Measurements from ENCODE around the gene LRRC34. TPM values are rescaled to one million over a fixed set of nuclear protein-coding genes. Genes with fewer than 3 reads are reported as not detected.

LRRC34 gene
- total and polyA plus RNA-seq, 12 donors: 0.66 to 4.4 (median 1.6) TPM

DNA sequence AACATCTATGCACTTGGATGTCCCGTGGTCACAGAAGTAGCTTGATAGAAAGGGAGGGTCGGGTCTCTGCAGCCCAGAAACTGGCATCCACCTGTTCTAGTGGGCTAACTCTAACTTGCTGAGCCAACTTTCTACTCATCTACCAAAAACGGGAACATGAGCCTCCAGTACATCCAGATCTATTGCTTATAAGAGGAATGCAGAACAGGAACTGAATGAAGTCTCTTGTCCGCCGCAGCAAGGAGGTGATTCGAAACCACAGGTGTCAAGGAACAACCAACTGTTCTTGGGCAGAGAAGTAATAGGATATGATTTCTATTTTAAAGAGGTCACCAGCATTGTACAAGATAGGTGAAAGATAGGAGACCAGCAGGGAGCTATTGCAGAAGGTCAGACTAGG, 65.8 kb downstream of the LRRC34 start:
- TF ChIP-seq, protein P1, sequence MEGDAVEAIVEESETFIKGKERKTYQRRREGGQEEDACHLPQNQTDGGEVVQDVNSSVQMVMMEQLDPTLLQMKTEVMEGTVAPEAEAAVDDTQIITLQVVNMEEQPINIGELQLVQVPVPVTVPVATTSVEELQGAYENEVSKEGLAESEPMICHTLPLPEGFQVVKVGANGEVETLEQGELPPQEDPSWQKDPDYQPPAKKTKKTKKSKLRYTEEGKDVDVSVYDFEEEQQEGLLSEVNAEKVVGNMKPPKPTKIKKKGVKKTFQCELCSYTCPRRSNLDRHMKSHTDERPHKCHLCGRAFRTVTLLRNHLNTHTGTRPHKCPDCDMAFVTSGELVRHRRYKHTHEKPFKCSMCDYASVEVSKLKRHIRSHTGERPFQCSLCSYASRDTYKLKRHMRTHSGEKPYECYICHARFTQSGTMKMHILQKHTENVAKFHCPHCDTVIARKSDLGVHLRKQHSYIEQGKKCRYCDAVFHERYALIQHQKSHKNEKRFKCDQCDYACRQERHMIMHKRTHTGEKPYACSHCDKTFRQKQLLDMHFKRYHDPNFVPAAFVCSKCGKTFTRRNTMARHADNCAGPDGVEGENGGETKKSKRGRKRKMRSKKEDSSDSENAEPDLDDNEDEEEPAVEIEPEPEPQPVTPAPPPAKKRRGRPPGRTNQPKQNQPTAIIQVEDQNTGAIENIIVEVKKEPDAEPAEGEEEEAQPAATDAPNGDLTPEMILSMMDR (IDR thresholded peaks at IDR 0.05): no peak
- ATAC-seq (no peak), DNase-seq (no peak)
- 58 to 63% methylated on average over 6 of the region's 6 CpGs for WGBS, 2 donors
- Histone ChIP-seq H3K27me3 (peaks cover 0 to 34% (median 6%) of the 10 kb centered on the region in 7 donors), H3K4me3 (no peak overlapping the region), H3K36me3 (no peaks in the 10 kb centered on the region), H3K27ac (no peak overlapping the region), H3K9me3 (no peaks in the 10 kb centered on the region), H3K4me1 (peaks cover 0 to 3% (median 0%) of the 10 kb centered on the region in 9 donors)
- intact Hi-C loops (cut with DNase I): loop anchor here in 6 of 10 donors (5.0 to 10.0 kb wide), 5 partner anchors 82 to 792 kb away; partner anchors contain the start of gene MECOM (in 1 of the 6)

DNA sequence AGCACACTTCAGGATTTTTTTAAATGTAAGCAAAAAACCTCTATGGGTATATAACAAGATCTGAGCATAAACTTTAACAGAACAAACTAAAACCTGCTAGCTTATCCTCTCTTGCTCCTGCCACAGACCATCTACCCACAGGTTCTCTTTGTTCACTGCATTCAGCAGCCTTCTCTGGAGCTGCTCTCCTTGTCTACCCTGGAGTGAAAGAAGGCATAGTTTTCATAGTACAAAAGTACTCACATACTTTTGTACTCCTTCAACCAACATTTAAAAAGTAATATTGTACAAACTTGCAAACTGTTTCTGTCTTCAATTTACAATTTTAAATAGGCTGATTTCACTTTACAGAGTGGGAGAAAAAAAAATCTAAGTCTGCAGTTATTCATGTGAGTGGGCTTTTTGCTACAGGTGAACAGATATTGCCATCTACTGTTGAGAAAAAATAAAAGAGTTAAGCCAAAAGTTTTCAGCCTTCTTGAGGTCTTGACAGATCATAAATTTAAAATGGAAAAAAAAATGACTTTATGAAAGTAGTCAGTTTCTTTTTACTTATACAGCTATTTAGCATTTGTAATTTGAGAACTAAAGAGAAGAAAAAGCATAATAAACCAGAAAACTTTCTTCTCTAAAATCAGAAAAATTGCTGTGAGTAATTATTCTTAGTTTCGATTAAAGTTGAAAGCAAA, 68.2 kb downstream of the LRRC34 start:
- peaks cover 0 to 3% (median 0%) of the 10 kb centered on the region in 9 donors for H3K4me1 ChIP-seq
- H3K9me3 ChIP-seq: no peaks in the 10 kb centered on the region
- DNase-seq: no peak
- peak in 2 of 8 donors; percentile 39 to 52 for ATAC-seq
- intact Hi-C loops (cut with DNase I): loop anchor here in 6 of 10 donors (2.0 to 10.0 kb wide), 6 partner anchors 76 to 790 kb away; partner anchors contain the start of gene MECOM (in 1 of the 6)
- peaks cover 0 to 26% (median 5%) of the 10 kb centered on the region in 7 donors for H3K27me3 ChIP-seq
- H3K27ac ChIP-seq: no peak overlapping the region
- 2 to 43% methylated on average over 1 of the region's 1 CpG for WGBS, 2 donors
- H3K36me3 ChIP-seq: no peaks in the 10 kb centered on the region
- TF ChIP-seq, protein P1 (IDR thresholded peaks at IDR 0.05): peak; percentile 12 to 72 (median 52)
- no peak overlapping the region for H3K4me3 ChIP-seq

Other genes starting within 250 kb of the LRRC34 start
- gene MECOM, start 149.2 kb downstream of the LRRC34 start, total RNA-seq: 10 to 100 TPM; 13.1 to 27.7 (median 17.7) TPM
- gene MECOM, start 149.2 kb downstream of the LRRC34 start, polyA plus RNA-seq: 10 to 100 TPM in 1 of 2 donors, 1 to 10 TPM in 1; 7.0 to 11.0 TPM
- 1 to 10 TPM in 6 of 10 donors, under 1 TPM in 1, not detected in 3; 0.81 to 5.1 (median 2.8) TPM for gene TERC, start 47.8 kb downstream of the LRRC34 start, total RNA-seq
- under 1 TPM in 1 of 2 donors, not detected in 1; 0.20 TPM for gene TERC, start 47.8 kb downstream of the LRRC34 start, polyA plus RNA-seq
- 1 to 10 TPM in 1 of 10 donors, under 1 TPM in 9; 0.30 to 1.1 (median 0.50) TPM for gene ACTRT3, start 43.3 kb downstream of the LRRC34 start, total RNA-seq
- under 1 TPM; 0.15 to 0.52 TPM for gene ACTRT3, start 43.3 kb downstream of the LRRC34 start, polyA plus RNA-seq
- gene MYNN, start 39.5 kb downstream of the LRRC34 start, total RNA-seq: 10 to 100 TPM; 10.1 to 13.6 (median 12.0) TPM
- 1 to 10 TPM; 5.9 to 6.7 TPM for gene MYNN, start 39.5 kb downstream of the LRRC34 start, polyA plus RNA-seq
- gene LRRIQ4, start within 50 bp of the LRRC34 start, total RNA-seq: under 1 TPM in 2 of 10 donors, not detected in 8; 0.14 to 0.24 TPM
- gene LRRIQ4, start within 50 bp of the LRRC34 start, polyA plus RNA-seq: not detected
- not detected for gene LRRC31, start 57.0 kb upstream of the LRRC34 start, total RNA-seq
- not detected for gene LRRC31, start 57.0 kb upstream of the LRRC34 start, polyA plus RNA-seq
- gene SAMD7, start 98.7 kb upstream of the LRRC34 start, total RNA-seq: under 1 TPM in 1 of 10 donors, not detected in 9; 0.17 TPM
- gene SAMD7, start 98.7 kb upstream of the LRRC34 start, polyA plus RNA-seq: not detected
- 100 to 1,000 TPM in 1 of 10 donors, 10 to 100 TPM in 9; 73.2 to 108 (median 77.7) TPM for gene SEC62, start 153.9 kb upstream of the LRRC34 start, total RNA-seq
- 100 to 1,000 TPM in 1 of 2 donors, 10 to 100 TPM in 1; 34.1 to 165 TPM for gene SEC62, start 153.9 kb upstream of the LRRC34 start, polyA plus RNA-seq
- gene GPR160, start 225.1 kb upstream of the LRRC34 start, total RNA-seq: 1 to 10 TPM in 3 of 10 donors, under 1 TPM in 7; 0.22 to 1.9 (median 0.79) TPM
- gene GPR160, start 225.1 kb upstream of the LRRC34 start, polyA plus RNA-seq: 1 to 10 TPM; 1.0 to 1.2 TPM

Data from heart right ventricle (tissue), 16 donors.